ENCODE results near the gene UQCC3. TPM values are rescaled to one million over a fixed set of nuclear protein-coding genes. Genes with fewer than 3 reads are reported as not detected.
A peak's percentile ranks its signal among the peaks of the same experiment; 100 is the strongest.

UQCC3 gene
- total and polyA plus RNA-seq, 9 of the 15 experiments (the other 6 are each of a cell fraction or from before 2014, with no cell fraction given): 3.3 to 44.3 (median 8.0) TPM

DNA sequence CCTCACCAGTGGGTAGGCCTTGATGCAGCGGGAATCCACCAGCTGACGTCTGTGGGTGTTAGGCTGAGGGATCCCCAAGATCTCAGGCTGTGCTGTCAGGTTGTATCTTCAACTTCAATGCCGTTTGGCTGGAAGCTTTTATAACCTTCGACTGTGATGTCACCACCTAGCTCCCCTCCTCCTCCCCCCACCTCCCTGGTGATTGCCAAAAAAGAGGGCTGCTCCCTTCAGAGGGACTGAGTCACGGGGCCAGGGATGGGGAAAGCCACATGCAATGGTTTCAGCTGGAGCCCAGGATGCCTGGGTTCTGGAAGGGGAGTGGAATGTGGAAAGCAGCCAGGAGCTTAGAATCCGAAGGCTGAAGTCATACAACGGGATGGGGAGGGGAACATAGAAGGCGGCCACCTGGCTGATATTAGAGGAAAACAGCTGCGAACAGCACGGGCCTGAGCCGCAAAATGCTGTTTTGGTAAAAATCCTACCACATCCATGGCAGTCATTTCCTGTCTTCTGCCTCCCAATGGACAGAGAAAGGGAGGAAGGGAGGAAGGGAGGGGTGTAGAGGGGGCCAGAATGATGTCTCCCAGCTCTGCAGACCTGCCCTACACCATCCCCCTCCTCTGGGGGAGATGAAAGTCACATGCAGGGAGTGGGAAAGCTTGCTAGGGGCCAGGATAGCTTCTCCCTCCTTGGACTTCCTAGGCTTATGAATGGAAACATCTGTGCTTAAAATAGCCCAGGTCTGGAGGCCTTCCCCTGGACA is 18.1 kb downstream of the UQCC3 start, which contains the start of gene LRRN4CL:
TSS of gene LRRN4CL (minus strand) at position 110 of the 763 bp plus-strand sequence. CDS start 1,022 bp downstream, outside the sequence.
- DNase-seq (ENCODE audit: extremely low read depth in 1 of 4, low spot score in 3 of 4) (no peak), FAIRE-seq (no peak), ATAC-seq (peak; percentile 69)
- in situ Hi-C loops (cut with MboI) (loop anchor here (5.0 kb wide), 1 partner anchor 297 kb away; no protein-coding TSS in a partner anchor), intact Hi-C loops (cut with micrococcal nuclease) (loop anchor here (5.0 kb wide), 2 partner anchors 77 to 97 kb away; partner anchors contain the start of genes EML3, ROM1 and TUT1)
- H3K27me3 ChIP-seq (ENCODE audit: control insufficient read depth in 2 of 2, insufficient read depth in 2 of 2, low read length in 2 of 2): no peaks in the 10 kb centered on the region
- H3K9me3 ChIP-seq (replicated peaks; ENCODE audit: control insufficient read depth, insufficient read depth, low read depth, low read length): no peaks in the 10 kb centered on the region
- H2AFZ ChIP-seq (ENCODE audit: low read depth, low read length): no peak within 1 kb of the TSS
- H3K9ac ChIP-seq (ENCODE audit: insufficient read depth in 1 of 2, low read depth in 2 of 2, low read length in 2 of 2): peak within 1 kb of the TSS in 1 of 2 experiments; percentile 72; a peak in 1 of 4 replicates
- no peaks in the 10 kb centered on the region for H4K20me1 ChIP-seq (replicated peaks; ENCODE audit: control insufficient read depth, insufficient read depth, low read length)
- H3K36me3 ChIP-seq (ENCODE audit: control insufficient read depth, insufficient read depth, low read length): peaks cover 38% of the 10 kb centered on the region
- WGBS (ENCODE audit: insufficient coverage, low coverage, missing lambda C conversion rate): 76% methylated on average over 8 of the region's 11 CpGs
- ChIA-PET CTCF (ENCODE audit: low intra/inter-chr PET ratio) (no interaction called here), POLR2A (interaction anchor here (0.6 to 2.4 kb wide), 18 partner anchors 9 to 176 kb away, joined by 3 to 12 read pairs (median 4); partner anchors contain the start of genes BSCL2, C11orf98, CSKMT and GNG3)
- no peaks in the 10 kb centered on the region for H3K79me2 ChIP-seq (ENCODE audit: control insufficient read depth, insufficient read depth, low read length)
- no peak within 1 kb of the TSS for H3K4me2 ChIP-seq (ENCODE audit: insufficient read depth, low read length)
- no peaks in the 10 kb centered on the region for H3K9me1 ChIP-seq (ENCODE audit: control insufficient read depth, insufficient read depth, low read length)
- H3K4me3 ChIP-seq: no peak within 1 kb of the TSS
- H3K27ac ChIP-seq (ENCODE audit: extremely low read depth, low read depth, low read length): no peak within 1 kb of the TSS
- BruUV-seq (replicated peaks): no TSS peak
- H3K4me1 ChIP-seq (replicated peaks in 1 of 2; ENCODE audit: control insufficient read depth in 2 of 2, insufficient read depth in 2 of 2, low read length in 2 of 2): peaks cover 0 to 10% of the 10 kb centered on the region in 2 experiments; a peak in 3 of 5 replicates
- 0 out of 2 replicates have a peak, but pooled peaks have one; percentile 16 for TF ChIP-seq NFIC (IDR thresholded peaks at IDR 0.05)
- no peak for TF ChIP-seq KLF13 (tag; IDR thresholded peaks at IDR 0.05; ENCODE audit: borderline replicate concordance, low read depth)
- TF ChIP-seq ZBTB43 (CRISPR knock-in tag; IDR thresholded peaks at IDR 0.05): no peak
- no peak for TF ChIP-seq MAZ (CRISPR knock-in tag; conservative IDR thresholded peaks at IDR 0.05 in 1 of 2, IDR thresholded peaks at IDR 0.05 in 1 of 2)
- TF ChIP-seq POLR2A (conservative IDR thresholded peaks at IDR 0.05): peak; percentile 52
- TF ChIP-seq CHD4 (IDR thresholded peaks at IDR 0.05; ENCODE audit: insufficient read depth, insufficient replicate concordance, low read depth, low read length, poor library complexity, severe bottlenecking): no peak
- TF ChIP-seq ZNF561 (CRISPR knock-in tag; conservative IDR thresholded peaks at IDR 0.05): no peak
- no peak for TF ChIP-seq ZNF639 (CRISPR knock-in tag; conservative IDR thresholded peaks at IDR 0.05 in 1 of 2, IDR thresholded peaks at IDR 0.05 in 1 of 2)
- 0 out of 2 replicates have a peak, but pooled peaks have one; percentile 17 for TF ChIP-seq SUPT5H (IDR thresholded peaks at IDR 0.05)
- TF ChIP-seq PTRF (tag; IDR thresholded peaks at IDR 0.05): no peak
- peak; percentile 59 for TF ChIP-seq ZFP36 (IDR thresholded peaks at IDR 0.05; ENCODE audit: low read depth, low read length, partially characterized antibody)
- peak; percentile 22; the same call in 1 of the 2 replicates for TF ChIP-seq MYNN (IDR thresholded peaks at IDR 0.05)
- no peak for TF ChIP-seq MYNN (CRISPR knock-in tag; IDR thresholded peaks at IDR 0.05)
- no peak for TF ChIP-seq KDM2B (CRISPR knock-in tag; IDR thresholded peaks at IDR 0.05)
- TF ChIP-seq, protein P1, sequence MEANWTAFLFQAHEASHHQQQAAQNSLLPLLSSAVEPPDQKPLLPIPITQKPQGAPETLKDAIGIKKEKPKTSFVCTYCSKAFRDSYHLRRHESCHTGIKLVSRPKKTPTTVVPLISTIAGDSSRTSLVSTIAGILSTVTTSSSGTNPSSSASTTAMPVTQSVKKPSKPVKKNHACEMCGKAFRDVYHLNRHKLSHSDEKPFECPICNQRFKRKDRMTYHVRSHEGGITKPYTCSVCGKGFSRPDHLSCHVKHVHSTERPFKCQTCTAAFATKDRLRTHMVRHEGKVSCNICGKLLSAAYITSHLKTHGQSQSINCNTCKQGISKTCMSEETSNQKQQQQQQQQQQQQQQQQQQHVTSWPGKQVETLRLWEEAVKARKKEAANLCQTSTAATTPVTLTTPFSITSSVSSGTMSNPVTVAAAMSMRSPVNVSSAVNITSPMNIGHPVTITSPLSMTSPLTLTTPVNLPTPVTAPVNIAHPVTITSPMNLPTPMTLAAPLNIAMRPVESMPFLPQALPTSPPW (CRISPR knock-in tag; IDR thresholded peaks at IDR 0.05): peak; percentile 25; the same call in 1 of the 2 replicates
- no peak for TF ChIP-seq ZNF644 (tag; IDR thresholded peaks at IDR 0.05; ENCODE audit: low read depth)
